Fibroblast of skin of back (primary cell): ENCODE measurements around the gene MTG2.

Experiments used
- DNase-seq: peaks from one replicate; pipeline ENCODE4 v3.0.0-alpha.2; 2013

MTG2 gene

DNA sequence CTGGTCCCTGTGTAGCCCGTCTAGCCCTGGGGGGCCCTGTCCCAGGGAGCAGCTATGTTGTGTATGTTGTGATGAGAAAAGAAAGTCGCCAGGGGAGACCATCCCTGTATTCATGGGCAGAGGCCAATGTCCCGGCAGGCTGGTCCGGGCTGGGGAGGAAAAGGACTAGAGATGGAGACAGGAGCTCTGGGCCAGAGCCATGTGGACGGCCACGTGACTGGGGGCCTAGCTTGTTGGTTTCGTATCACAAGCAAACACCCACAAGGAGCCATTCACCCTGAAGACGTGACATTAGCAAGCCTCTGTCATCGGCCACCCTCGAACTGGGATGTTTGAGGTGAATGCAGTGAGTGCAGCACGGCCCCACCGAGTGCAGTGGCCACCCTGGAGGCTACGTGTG, 40.1 kb downstream of the MTG2 start:
- no peak for DNase-seq

DNA sequence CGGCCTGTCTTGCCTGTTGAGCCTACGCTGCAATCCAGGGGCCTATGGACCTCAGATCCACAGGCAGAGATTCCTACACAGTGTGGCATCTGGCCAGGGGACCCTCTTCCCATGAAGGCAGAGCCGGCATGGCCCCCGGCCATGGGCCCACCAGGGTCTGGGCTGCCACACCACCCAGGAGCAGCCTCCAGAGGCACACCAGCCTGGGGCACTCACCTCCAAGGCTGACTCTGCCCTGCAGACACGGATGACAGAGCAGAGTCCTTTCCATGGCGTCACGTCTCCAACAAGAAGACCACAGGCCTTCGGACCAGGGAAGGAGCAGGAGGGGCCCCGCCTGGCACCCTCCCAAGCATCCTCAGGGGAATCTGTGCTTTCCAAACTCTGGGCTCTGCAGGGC, 40.7 kb downstream of the MTG2 start:
- no peak for DNase-seq

DNA sequence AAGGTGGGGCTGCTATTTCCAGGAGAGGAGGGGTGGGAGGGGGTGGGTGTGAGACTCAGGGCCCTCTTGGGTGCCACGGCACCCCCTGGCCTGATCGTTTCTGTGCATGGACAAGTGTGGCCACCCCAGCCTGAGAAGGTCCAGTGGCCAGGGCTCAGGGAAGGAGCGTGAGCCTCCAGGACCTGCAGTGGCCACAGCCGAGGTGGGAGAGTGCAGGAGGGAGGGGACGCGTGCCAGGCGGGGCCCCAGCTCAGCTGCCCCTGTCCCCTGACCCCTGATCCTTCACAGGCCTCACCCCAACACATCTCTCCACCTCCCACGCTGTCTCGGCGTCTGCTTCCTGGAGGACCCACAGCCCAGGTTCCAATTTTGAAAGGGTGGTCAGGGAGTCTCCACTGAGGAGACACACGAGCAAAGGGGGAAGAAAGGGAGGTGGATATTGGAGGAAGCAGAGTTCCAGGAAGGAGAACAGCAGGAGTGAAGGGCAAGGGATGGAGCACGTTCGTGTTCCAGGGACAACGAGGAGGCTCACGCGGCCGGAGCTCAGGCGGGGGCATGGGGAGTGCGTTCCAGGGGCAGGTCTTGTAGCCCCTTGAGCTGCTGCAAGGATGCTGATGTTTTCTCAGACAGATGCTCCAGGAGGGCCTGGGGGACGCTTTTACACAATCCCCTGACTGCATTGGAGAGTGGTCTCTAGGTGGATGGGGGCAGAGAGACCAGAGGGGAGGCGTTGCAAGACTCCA, 41.5 kb downstream of the MTG2 start:
- DNase-seq = no peak

DNA sequence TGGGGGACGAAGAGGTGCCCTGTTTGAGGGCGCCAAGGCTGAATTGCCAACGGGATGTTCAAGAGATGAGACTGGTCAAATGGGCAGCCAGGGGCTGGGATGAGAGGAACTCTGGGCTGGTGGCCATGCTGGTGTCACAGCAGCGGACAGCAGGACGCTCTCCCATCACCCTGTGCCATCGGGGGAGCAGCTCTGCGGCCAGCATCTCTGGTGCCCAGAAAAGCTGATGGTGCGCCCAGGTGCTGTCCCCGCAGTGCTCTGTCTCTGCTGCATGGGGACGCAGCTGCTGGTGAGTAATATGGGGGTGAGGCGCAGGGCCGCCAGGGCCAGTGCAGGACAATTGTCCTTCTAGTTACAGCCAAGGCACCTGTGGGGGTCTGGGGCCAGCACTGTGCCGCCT, 42.2 kb downstream of the MTG2 start:
- DNase-seq = no peak

DNA sequence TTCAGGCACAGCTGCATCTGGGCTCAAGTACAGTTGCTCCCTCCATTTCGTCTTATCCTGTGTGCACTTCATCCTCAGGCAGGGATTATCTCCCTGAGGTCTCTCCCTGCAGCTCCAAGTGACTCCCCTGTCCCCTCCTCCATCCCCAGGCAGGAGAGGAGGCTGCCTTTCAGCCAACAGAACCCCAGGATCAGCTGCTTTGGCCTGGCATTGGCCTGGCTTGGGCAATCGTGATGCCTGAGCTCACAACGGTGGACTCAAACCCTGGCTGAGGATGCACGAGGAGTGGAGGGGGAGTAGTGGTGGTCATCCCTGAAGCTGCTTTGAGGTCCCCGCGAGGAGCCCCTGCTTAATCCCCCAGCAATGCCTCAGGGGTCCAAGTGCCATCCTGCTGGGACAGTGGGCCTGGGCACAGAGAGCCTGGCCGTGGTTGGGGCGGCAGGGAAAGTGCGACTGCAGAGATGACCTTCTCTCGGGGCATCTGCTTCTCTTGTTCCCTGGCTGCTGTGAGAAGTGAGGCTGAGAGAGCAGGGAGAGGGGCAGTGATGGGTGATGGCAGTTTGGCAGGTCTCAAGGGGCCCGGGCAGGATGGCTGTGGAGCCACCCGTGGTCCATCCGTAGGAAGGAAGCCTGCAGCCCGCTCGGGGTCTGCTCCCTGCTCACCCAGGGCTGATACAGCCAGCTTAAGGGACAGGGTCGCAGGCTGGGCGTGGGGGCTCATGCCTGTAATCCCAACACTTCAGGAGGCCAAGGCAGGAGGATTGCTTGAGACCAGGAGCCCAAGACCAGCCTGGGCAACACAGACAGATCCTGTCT, 43.2 kb downstream of the MTG2 start:
- no peak for DNase-seq

DNA sequence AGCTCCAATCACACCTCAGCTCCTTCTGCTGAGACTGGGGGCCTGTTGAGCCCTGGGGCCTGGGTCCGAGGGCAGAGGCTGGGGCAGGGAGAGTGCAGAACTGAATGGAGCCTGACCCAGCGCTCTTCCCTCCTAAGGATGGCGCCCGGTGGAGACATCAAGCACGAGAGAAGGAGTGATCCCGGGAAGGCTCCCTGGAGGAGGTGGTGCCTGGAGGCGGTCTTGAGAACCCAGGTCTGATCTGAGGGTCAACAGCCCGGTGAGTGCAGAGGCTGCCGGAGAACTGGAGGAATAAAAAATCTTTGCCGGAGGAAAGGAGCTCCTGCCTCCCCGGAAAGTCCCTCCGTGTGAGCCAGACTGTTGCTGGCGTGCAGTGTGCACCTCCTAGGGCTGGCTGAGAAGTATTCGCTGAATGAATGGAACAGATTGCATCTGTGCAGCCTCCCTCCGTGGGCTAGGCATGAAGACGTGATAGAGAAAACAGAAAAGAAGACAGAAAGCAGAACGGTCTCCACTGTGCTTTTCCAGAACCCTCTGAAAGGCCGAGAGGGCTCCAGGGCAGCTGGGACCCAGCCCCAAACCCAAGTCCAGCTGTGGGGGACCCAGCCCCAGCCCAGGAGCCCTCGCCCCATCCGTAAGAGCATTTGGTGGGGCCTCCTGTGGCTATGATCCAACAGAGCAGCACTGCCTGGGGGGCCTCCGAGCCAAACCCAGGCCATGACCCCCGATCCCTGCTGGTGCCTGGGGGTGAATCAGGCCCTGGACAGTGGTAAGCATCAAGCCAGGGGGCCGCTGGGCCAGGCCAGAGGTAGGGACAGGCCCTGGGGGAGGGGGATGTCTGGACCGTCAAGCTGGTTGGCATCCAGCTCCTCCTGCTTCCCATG, 44.1 kb downstream of the MTG2 start:
- no peak for DNase-seq

DNA sequence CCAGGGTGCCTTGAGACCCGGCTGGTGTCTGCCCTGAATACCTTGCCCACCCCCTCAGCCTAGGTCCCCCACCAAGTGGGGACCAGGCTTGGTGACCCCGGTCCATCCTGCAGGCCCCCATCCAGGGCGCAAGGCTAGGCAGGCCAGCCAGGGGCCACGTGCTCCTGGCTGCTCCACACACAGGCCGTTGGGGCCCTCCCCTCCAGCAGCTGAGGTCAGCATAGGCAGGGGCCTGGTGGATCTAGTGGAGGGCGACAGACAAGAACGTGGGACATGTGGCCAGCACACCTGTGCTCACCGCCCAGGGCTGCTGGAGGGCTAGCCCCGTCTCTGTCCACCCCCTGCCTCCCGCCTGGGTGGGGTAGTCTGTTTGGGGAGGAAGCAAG, 44.8 kb downstream of the MTG2 start:
- DNase-seq = no peak

DNA sequence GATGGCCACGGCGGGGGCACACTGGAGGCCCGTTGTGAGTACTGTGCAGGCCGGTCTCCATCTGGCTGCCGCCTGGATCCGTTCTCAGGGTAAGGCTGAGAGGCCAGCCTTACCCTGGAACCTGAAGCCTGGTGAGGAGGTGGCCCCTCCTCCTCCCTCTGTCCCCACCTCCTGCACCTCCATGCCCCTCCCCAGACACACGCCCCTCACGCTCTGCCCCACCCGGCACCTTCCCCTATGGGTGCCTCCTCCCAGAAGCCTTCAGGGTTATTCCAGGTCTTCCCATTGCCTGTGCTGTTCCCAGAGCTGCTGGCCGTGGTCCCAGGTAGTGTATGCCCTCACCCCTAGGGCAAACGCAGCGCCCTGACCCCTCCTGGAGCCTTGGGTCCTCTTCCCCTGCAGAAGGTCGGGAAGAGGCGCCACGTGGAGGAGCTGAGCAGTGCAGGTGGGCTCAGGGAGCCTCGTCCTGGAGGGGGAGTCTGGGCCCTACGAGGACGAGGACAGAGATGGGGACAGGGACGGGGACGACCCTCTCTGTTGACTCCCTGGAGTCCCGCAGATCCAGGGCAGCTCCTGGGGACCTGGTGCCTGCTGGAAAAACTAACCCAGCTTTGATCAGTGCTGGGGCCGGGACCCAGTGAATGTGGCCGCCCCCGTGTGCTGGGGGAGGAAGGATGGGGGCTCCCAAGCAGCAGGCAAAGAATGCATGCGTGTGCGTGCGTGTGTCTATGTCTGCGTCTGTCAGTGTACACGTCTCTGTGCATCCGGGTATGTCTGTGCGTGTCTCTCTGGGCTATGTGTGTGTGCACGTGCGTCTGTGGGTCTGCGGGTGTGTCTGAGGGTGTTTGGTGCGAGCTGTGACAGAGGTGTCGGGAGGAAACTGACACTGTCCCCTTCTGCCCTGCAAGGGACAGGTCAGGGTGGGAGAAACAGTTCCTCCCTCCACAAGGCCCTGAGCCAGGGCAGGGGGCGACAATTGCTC, 45.4 kb downstream of the MTG2 start:
- DNase-seq = no peak

DNA sequence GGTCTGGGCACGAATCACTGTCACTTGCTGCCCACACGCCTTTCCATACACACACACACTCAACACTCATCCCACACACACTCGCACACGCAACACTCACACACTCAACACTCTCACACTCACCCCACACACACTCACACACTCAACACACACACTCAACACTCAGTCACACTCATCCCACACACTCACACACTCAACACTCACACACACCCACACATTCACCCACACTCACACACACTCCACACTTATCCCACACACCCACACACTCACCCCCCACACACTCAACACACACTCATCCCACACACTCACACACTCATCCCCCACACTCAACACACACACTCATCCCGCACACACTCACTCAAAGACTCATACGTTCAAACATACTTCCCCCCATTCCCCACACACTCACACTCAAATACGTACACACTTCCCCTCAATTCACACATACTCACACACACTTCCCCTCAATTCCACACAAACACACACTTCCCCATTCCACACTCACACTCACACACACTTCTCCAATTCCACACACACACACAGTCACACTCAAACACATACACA, 46.2 kb downstream of the MTG2 start:
- no peak for DNase-seq

DNA sequence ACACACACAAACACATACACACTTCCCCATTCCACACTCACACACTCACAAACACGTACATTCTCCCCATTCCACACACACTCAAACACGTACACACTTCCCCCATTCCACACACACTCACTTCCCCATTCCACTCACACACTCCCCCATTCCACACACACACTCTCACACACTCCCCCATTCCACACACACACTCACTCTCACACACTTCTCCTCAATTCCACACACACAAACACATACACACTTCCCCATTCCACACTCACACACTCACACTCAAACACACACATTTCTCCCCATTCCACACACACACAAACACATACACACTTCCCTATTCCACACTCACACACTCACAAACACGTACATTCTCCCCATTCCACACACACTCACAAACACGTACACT, 46.8 kb downstream of the MTG2 start:
- DNase-seq = no peak

DNA sequence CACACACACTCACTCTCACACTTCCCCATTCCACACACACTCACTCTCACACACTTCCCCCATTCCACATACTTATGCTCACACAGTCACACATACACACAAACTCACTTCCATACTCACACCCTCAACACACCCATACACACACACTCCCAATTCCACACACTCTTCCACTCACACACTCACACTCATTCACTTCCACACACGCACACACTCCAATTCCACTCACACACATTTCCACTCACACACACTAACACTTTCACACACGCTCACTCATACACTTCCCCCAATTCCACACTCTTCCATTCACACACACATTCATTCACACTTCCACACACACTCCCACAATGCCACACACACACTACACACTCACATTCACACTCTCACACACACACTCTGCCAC, 47.4 kb downstream of the MTG2 start:
- no peak for DNase-seq

DNA sequence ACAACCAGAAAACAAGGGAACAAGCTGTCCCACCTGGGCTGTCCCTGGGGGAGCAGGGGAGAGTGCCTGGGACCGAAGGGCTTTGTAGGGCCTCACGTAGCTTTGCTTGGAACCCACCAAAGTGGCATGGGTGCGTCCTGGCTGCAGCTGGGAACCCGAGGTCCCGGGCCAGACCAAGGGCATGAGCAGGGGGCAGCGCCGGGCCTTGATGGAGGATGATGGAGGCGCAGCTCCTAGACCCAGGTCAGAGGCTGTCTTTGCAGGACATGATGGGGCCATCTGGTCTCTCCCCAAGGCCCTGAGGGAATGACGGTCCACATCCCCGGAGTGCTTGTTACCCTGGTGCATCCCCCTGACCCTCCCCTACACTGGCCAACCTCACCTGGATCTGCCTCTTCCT, 47.9 kb downstream of the MTG2 start:
- DNase-seq = no peak

DNA sequence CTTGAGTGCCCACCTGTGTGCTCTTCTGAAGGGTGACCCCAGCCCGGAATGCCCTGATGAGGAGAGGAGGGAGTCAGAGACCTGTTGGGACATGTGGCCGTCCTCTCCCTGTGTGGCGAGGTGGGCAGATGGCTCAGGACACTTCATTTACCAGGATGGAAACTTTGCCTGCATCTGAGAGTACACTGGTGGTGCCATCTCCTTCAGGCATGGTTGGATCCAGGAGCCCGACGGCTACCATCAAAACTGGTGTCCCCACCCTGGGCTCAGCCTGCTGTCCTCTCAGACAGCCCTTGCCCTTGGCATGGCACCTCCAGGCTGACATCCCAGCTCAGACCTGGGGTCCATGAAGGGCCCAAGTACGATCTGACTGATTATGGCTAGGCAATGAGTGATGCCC, 48.5 kb downstream of the MTG2 start:
- DNase-seq = no peak

DNA sequence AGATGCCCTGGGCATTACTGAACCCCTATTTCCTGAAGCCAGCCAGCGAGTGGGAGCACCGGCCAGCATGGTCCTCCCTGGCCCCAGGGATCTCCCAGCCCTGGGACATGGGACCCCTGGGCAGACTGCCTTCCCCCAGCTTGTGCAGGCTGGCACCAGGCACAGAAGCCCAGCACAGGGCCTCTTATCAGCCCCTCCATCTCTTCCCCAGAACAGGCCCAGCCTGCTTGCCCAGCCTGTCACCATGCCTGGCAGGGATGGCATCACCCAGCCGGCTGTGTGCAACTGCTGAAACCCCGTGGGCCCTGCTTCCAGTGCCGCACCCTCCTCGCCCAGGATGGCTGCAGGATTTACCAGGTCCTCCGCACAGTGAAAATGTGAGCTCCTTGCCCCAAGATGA, 49.4 kb downstream of the MTG2 start:
- DNase-seq = no peak

DNA sequence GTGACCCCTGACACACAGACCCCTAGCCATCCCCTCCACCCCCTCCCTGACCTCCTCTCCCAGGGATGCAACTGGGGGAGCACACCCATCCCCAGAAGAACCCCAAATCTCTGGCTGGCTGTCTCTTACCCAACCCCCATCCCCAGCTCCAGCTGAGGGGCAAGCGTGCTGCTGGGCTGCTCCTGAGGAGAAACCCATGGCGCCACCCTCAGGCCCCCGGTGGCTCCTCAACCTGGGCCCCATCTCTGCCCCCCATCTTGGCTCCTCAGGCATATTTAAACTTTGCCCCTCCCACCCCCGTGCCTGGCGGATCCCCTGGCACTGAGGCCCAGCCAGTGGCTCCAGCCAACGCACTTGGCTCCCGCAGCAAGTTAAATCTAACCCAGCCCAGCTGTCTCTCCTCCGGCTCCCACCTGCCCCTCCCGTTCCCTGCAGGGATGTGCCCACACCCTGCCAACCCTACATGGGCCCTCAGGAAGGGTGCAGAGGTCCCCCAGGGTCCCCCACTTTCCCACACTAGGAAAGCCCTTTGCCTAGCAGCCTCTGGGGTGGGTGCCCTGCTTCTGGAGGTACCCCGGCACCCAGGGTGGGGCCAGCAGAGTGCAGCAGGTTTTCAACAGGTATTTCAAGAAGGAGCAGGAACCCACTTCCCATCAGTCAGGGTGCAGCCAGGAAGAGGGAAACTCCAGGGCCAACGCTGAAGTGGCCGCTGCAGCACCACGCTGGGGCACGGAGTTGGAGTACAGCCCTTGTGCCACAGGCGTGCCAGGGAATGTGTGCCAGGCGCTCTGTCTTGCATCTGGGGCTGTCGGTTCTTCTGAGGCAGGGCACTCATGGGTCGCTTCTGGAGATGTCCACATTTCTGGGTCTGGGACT, 50.2 kb downstream of the MTG2 start:
- no peak for DNase-seq

DNA sequence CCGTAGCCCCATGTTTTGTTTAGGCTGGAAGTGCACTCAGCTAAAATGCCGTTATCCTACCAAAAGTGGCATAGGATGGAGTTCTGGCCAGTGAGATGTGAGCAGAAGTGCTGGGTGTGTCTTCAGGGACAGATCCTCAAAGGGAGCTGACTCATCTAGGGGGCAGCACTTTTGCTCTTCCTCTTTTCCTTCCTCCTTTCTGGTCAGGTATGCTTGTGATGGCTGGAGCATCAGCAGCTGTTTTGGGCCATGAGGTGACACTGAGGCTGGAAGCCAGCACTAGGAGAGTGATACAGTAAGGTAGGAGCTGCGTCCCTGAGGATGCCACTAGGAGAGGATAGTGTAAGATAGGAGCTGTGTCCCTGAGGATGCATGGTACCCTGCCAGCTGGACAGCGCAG, 50.9 kb downstream of the MTG2 start:
- no peak for DNase-seq

DNA sequence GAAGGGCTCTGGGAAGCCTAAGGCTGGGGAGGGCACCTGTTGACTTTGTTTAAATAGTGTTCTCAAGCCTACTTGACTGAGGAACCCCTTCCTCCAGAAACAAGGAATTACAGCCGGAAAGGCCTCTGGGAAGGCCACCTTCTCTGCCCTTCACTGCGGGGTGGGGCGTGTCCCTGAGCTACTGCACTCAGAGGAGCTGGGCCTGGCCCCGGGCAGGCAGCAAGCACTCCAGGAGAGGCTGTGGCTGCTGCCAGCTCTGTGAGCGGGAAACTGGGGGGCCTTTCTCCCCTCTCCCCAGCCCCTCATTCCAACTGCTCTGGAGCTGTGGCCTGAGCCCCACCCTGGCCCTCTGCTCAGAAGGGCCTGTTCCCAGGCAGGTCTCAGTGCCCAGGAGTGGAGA, 51.5 kb downstream of the MTG2 start:
- DNase-seq = no peak

DNA sequence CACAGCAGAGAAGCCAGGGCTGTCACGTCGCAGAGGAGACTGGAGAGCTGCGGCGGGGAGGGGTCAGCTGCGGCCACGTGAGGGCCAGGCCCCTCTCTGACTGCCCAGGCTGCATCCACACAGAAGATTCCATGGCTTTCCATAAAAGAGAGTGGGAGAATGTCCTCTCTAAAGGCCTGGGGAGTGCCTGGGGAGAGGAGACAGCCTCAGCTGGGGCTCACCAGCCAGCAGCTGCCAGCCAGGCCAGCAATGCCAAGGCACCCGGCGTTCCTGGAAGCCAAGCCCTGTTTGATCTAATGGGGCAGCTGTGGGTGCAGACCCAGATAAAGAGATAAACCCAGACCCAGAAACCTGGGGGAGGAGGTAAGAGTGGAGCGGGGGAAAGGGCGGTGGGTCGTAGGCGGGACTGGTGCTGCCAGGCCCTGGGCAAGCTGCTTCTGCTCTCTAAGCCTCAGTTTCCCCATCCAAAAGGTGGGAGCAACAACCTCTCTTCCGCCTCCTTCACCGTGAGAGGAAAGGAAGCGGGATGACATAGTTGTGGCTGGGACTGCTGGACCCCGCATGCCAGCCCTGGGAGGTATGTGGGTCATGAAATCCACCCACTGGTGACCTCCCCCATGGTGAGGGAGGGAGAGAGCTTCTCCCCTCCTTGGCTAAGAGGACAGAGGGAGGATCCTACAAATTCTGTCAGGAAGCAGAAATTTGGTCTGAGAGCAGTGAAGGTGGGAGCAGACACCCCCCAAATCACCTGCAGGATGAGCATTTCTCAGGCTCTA, 52.4 kb downstream of the MTG2 start:
- no peak for DNase-seq

DNA sequence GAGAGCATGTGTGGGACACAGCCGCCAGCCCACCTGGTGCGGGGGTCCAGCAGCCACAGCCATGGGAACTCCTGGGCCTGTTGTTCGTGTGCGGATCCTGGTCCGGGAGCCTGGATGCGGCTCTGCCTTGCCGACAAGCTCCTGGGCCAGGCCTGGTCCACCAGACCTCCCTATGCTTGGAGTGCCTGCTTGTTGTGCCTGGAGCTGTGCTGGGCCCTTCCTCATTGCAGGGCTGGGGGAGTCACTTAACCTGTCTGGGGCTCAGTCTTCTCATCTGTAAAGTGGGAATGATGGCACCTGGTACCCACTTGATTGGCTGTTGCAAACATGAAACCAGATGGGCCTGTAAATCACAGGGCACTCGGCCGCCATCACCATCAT, 52.9 kb downstream of the MTG2 start:
- DNase-seq = no peak

DNA sequence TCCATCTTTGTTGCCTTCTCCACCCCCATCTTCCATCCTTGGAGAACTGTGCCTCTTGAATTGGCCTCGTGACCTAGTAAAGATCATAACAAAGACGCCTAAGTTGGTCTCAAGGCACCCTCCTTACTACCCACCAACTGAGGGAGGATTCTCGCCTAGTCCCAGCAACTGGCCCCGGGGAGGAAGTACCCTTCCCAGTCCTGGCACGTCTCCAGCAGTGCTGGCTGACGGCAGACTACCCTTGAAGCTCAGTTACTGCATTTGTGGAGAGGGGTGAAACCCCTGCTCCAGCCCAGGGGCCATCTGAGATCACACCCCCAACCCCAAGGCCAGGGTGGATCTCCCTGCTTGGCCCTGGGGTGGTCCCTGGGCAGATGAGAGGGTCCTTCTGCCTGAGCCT, 53.4 kb downstream of the MTG2 start:
- DNase-seq = no peak
